Choroid plexus epithelial cell (primary cell): Measurements from ENCODE around the gene LTBP4.
"Not testable (repeated sequence)": the region's sequence is repeated elsewhere in the genome, so short reads cannot be mapped to it uniquely, and the experiment has no call there.

Experiments used
- DNase-seq: peaks from one replicate; pipeline ENCODE4 v3.0.0-alpha.2; 2010; ENCODE audit warnings: low read depth
- H3K4me3 ChIP-seq: 2 replicates; pipeline ENCODE4 v1.5.1; 2011; ENCODE audit warnings: low read depth, mild to moderate bottlenecking, control low read depth, low read length, moderate library complexity
- TF ChIP-seq, protein P1 (sequence below): conservative IDR thresholded peaks from 2 replicates; pipeline ENCODE4 v1.5.1; 2011; ENCODE audit warnings: low read depth, mild to moderate bottlenecking, control low read depth, inconsistent platforms, low read length, moderate library complexity

The LTBP4 gene

DNA sequence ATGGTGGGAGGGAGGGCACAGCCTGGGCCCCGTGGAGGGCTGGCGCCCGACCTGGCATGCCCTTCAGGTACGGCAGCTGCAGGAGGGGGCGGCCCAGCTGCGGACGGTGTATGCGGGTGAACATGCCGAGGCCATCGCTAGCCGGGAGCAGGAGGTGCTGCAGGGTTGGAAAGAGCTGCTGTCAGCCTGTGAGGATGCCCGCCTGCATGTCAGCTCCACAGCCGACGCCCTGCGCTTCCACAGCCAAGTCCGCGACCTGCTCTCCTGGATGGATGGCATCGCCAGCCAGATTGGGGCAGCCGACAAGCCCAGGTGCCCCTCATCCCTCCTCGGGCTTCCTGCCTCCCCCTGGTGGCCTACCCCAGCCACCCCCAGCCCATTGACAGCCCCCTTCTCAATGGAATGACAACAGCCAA is 41.1 kb upstream of the LTBP4 start:
- TF ChIP-seq, protein P1, sequence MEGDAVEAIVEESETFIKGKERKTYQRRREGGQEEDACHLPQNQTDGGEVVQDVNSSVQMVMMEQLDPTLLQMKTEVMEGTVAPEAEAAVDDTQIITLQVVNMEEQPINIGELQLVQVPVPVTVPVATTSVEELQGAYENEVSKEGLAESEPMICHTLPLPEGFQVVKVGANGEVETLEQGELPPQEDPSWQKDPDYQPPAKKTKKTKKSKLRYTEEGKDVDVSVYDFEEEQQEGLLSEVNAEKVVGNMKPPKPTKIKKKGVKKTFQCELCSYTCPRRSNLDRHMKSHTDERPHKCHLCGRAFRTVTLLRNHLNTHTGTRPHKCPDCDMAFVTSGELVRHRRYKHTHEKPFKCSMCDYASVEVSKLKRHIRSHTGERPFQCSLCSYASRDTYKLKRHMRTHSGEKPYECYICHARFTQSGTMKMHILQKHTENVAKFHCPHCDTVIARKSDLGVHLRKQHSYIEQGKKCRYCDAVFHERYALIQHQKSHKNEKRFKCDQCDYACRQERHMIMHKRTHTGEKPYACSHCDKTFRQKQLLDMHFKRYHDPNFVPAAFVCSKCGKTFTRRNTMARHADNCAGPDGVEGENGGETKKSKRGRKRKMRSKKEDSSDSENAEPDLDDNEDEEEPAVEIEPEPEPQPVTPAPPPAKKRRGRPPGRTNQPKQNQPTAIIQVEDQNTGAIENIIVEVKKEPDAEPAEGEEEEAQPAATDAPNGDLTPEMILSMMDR, result no peak
- no peak for DNase-seq

DNA sequence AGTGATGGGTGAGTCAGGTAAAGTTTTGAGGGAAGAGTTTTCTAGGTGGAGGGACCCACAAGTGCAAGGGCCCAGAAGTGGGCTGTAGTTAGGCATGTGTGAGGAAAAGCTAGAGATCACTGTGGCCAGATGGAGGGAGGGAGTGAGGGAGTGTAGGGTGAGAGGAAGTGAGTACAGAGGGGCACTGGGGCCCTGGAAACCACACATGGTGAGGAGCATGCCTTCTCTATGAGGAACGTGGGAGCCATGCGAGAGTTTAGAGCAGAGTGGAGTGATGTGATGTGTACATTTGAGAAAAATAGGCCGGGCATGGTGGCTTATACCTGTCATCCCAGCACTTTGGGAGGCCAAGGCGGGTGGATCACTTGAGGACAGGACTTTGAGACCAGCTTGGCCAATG is 39.2 kb upstream of the LTBP4 start:
- no peak for DNase-seq
- H3K4me3 ChIP-seq, result no peak overlapping the region
- TF ChIP-seq, protein P1, result no peak

More for the DNA sequence above, 41.1 kb upstream of the LTBP4 start:
- H3K4me3 ChIP-seq, result no peak overlapping the region

DNA sequence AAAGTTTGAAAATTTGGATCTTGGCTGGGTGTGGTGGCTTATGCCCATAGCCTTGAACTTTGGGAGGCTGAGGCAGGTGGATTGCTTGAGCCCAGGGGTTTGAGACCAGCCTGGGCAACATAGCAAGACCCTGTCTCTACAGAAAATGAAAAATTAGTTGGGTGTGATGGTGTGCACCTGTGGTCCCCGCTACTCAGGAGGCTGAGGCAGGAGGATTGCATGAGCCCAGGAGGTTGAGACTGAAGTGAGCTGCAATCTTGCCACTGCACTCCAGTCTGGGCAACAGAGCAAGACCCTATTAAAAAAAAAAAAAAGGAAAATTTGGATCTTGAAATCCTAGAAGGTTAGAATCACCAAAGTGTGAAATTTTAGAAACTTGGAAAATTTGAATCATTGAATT is 36.6 kb upstream of the LTBP4 start:
- not testable (repeated sequence) for DNase-seq

DNA sequence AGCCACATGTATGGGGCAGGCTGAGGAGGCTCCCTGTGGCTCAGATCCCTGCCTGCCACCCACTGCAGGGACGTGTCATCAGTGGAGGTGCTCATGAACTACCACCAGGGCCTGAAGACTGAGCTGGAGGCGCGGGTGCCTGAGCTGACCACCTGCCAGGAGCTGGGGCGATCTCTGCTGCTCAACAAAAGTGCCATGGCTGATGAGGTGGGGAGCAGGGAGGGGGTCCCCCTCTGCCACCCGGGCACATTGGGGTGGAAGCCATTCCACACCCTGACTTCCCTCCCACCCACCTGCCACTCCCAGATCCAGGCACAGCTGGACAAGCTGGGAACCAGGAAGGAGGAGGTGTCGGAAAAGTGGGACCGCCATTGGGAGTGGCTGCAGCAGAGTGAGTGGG is 35.8 kb upstream of the LTBP4 start:
- DNase-seq, result no peak
- no peak overlapping the region for H3K4me3 ChIP-seq
- TF ChIP-seq, protein P1, result no peak

More for the DNA sequence above, 36.6 kb upstream of the LTBP4 start:
- H3K4me3 ChIP-seq, result not testable (repeated sequence)

DNA sequence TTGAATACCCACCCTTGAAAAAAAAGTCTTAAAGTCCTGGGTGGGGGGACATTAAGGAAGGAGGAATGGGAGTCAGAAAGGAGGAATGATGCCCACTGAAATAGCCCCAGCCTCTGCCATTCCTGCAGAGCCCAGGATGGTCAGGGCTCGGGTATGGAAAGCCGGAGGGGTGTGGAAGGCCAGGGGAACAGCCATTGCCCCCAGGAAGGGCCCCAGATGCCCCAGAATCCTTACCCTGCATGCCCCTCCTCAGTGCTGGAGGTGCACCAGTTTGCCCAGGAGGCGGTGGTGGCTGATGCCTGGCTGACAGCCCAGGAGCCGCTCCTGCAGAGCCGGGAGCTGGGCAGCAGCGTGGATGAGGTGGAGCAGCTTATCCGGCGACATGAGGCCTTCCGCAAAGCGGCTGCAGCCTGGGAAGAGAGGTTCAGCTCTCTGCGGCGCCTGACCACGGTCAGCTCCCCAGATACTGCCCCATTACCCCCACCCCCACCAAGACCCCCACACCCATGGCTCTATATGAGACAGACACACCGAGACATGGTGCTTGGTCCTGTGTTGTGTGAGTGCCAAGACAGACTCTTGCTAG is 35.2 kb upstream of the LTBP4 start:
- TF ChIP-seq, protein P1, result no peak
- no peak for DNase-seq

GRCh38 chr19:40567040-40567749 is 34.0 kb upstream of the LTBP4 start:
- no peak for DNase-seq
- peak overlapping the region; percentile 26 for H3K4me3 ChIP-seq
- TF ChIP-seq, protein P1, result no peak

More for the DNA sequence above, 35.2 kb upstream of the LTBP4 start:
- H3K4me3 ChIP-seq, result no peak overlapping the region

DNA sequence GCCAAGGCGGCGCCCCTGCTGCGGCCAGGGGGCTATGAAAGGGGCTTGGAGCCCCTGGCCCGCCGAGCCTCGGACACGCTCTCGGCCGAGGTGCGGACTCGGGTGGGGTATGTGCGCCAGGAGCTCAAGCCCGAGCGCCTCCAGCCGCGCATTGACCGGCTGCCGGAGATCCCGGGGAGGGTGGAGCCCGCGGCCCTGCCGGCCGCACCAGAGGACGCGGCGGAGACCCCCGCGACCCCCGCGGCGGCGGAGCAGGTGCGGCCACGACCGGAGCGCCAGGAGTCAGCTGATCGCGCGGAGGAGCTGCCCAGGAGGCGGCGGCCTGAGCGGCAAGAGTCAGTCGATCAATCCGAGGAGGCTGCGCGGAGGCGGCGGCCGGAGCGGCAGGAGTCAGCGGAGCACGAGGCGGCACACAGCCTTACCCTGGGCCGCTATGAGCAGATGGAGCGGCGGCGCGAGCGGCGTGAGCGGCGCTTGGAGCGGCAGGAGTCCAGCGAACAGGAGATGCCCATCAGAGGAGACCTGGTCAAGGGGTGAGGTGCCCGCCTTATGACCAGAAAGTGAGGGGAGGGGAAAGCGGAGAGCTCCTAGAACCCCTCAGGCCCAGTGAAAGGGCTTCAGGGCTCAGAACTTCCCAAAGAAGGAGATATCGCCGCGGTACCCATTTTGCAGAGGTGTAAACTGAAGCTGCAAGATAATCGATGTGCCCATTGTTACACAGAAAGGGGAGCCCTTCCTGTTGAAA is 33.2 kb upstream of the LTBP4 start:
- DNase-seq, result no peak
- TF ChIP-seq, protein P1, result no peak
- H3K4me3 ChIP-seq, result peak overlapping the region; percentile 26
